HFFc6 (cell line): ENCODE results near the gene PLAAT3. TPM values are rescaled to one million over a fixed set of nuclear protein-coding genes. Genes with fewer than 3 reads are reported as not detected.
A peak's percentile ranks its signal among the peaks of the same experiment; 100 is the strongest.

Experiments used
- DNase-seq: peaks from one replicate; pipeline ENCODE4 v3.0.0-alpha.2; 2018
- H3K27ac Mint-ChIP-seq: 2 replicates; pipeline ENCODE4 v1.8.0; 2020; ENCODE audit warnings: mild to moderate bottlenecking, mixed read lengths
- H3K27me3 Mint-ChIP-seq: 2 replicates; pipeline ENCODE4 v1.8.0; 2021; ENCODE audit warnings: mild to moderate bottlenecking, moderate library complexity, mixed read lengths; ENCODE audit not compliant: insufficient read depth
- H3K36me3 Mint-ChIP-seq: 2 replicates; pipeline ENCODE4 v1.8.0; 2021; ENCODE audit warnings: low read depth, mixed read lengths
- H3K4me1 Mint-ChIP-seq: 2 replicates; pipeline ENCODE4 v1.8.0; 2020; ENCODE audit warnings: low read depth, mixed read lengths
- H3K4me3 Mint-ChIP-seq: 2 replicates; pipeline ENCODE4 v1.8.0; 2020; ENCODE audit warnings: mild to moderate bottlenecking, moderate library complexity, mixed read lengths
- H3K9me3 Mint-ChIP-seq: 2 replicates; pipeline ENCODE4 v1.8.0; 2020; ENCODE audit warnings: mild to moderate bottlenecking, mixed read lengths
- CTCF ChIP-seq: fragments of 200-600 bp; sonication (generic); IDR thresholded peaks from 2 replicates; pipeline ENCODE4 v1.5.0; 2021; ENCODE audit warnings: antibody characterized with exemption, mild to moderate bottlenecking
- total RNA-seq, 6 experiments: library from RNA; stranded (reverse); fragmentation: NEBNext Ultra II Directional; extraction: Animal tissue kit (Norgen Biotek cat#: 25700); gene quantifications; 2 replicates in 1 of 6; 3 replicates in 5 of 6; pipeline ENCODE4 v1.2.3, GENCODE V29; 2021

Gene PLAAT3
- total RNA-seq, 6 experiments from 2014 or later: 8.0 to 11.2 (median 8.6) TPM

GRCh38 chr11:63536669-63537292, 77.5 kb downstream of the PLAAT3 start, which contains the start of gene PLAAT4:
Gene PLAAT4, plus strand, starts transcription at chr11:63536808. Its CDS starts 61 bp downstream, at chr11:63536869.
- DNase-seq: peak; percentile 29
- no peak for TF ChIP-seq CTCF
- Mint-ChIP-seq H3K27ac (0 out of 2 replicates have a peak within 1 kb of the TSS, but pooled peaks have one; percentile 14), H3K4me3 (peak within 1 kb of the TSS; percentile 85), H3K9me3 (no peaks in the 10 kb centered on the region), H3K4me1 (peaks cover 20% of the 10 kb centered on the region), H3K36me3 (no peaks in the 10 kb centered on the region), H3K27me3 (peaks cover 20% of the 10 kb centered on the region)

- Mint-ChIP-seq H3K27me3 (peaks cover 20% of the 10 kb centered on the region), H3K9me3 (no peaks in the 10 kb centered on the region), H3K4me1 (peaks cover 28% of the 10 kb centered on the region), H3K27ac (no peak overlapping the region), H3K36me3 (no peaks in the 10 kb centered on the region), H3K4me3 (no peak overlapping the region; the same call in 1 of the 2 replicates)
- no peak for TF ChIP-seq CTCF
- DNase-seq: no peak
These were observed 78.5 kb downstream of the PLAAT3 start for GRCh38 chr11:63535734-63536133.

- Mint-ChIP-seq H3K9me3 (no peaks in the 10 kb centered on the region), H3K36me3 (no peaks in the 10 kb centered on the region), H3K27me3 (peaks cover 20% of the 10 kb centered on the region), H3K27ac (no peak overlapping the region), H3K4me1 (peaks cover 28% of the 10 kb centered on the region), H3K4me3 (no peak overlapping the region)
- no peak for DNase-seq
- TF ChIP-seq CTCF: no peak
These were observed 79.3 kb downstream of the PLAAT3 start for GRCh38 chr11:63534895-63535461.

- Mint-ChIP-seq H3K27me3 (peaks cover 17% of the 10 kb centered on the region), H3K9me3 (no peaks in the 10 kb centered on the region), H3K4me1 (peaks cover 28% of the 10 kb centered on the region), H3K4me3 (no peak overlapping the region), H3K36me3 (no peaks in the 10 kb centered on the region), H3K27ac (no peak overlapping the region)
- no peak for TF ChIP-seq CTCF
- DNase-seq: no peak
These were observed 80.2 kb downstream of the PLAAT3 start for GRCh38 chr11:63534076-63534475.

- H3K27me3 Mint-ChIP-seq: peaks cover 17% of the 10 kb centered on the region
- H3K9me3 Mint-ChIP-seq: no peaks in the 10 kb centered on the region
- H3K4me1 Mint-ChIP-seq: peaks cover 28% of the 10 kb centered on the region
- DNase-seq: no peak
- H3K36me3 Mint-ChIP-seq: no peaks in the 10 kb centered on the region
- H3K27ac Mint-ChIP-seq: no peak overlapping the region
- no peak overlapping the region for H3K4me3 Mint-ChIP-seq
- TF ChIP-seq CTCF: no peak
These were observed 81.3 kb downstream of the PLAAT3 start for GRCh38 chr11:63532799-63533475.
